Measurements from ENCODE around the gene VTI1B.
"Not testable (repeated sequence)": the region's sequence is repeated elsewhere in the genome, so short reads cannot be mapped to it uniquely, and the experiment has no call there.

Gene VTI1B

DNA sequence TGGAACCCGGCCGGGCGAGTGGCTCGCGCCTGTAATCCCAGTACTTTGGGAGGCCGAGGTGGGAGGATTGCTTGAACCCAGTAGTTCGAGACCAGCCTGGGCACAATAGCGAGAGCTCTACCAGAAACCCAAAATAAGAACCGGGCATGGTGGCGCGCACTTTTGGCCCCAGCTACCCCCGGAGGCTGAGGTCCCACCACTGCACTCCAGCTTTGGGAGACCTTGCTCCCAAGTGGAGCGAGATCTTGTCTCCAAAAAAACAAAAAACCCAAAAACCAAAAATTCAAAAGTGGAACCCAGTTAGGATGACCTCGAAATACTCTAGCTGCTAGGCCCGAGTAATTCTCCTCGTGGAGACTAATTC is 769 bp upstream of the VTI1B start:
- no peak for DNase-seq

DNA sequence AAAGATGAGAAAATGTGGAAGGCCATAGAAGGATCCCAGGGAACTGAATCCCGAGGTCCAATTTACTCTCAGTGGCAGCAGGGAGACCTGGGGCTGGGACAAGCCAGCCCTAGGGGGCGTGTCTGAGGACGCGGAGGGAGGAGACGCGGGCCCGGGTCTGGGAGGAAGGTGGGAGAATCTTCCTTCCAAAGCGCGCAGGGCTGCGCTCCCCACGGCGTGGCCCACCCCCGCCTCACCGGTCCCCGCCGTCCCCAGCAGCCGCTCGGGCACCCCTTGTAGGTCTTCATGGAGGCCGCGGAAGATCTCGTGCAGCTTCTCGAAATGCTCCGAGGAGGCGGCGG is 323 bp downstream of the VTI1B start:
- DNase-seq, result peak; percentile 54

DNA sequence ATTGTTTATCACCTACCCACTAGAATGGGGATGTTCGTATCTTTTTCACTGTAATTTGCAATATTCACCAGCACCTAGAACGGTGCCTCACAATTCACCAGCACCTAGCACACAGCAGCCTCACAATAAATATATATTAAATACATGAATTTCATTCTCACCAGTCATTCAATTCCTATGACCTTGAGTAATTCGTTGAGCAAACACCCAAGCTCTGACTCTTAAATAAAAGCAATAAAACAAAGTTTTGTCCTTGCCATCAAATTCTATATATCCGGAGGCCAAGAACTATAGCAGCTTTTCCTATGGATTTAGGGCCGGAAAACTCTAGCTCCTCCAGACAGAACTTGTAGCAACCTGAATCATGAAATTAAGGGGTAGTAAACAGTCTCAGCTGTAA is 981 bp downstream of the VTI1B start:
- DNase-seq, result no peak

DNA sequence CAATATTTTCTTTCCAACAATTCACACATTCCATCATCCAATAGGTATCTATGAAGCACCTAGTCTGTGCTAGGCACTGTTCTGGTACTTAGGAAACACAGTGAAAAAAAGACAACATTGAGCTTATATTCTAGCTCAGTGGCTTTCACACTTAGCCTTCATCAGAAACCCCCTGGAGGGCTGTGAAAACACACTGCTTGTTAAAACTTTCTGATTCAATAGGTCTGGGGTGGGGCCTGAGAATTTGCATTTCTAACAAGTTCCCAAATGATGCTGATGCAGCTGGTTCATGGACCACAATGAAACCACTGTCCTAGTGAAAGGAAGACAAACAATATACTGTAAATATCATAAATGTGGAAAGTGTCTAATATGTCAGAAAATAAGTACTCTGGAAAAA is 5.9 kb downstream of the VTI1B start:
- peak; percentile 40 for DNase-seq

DNA sequence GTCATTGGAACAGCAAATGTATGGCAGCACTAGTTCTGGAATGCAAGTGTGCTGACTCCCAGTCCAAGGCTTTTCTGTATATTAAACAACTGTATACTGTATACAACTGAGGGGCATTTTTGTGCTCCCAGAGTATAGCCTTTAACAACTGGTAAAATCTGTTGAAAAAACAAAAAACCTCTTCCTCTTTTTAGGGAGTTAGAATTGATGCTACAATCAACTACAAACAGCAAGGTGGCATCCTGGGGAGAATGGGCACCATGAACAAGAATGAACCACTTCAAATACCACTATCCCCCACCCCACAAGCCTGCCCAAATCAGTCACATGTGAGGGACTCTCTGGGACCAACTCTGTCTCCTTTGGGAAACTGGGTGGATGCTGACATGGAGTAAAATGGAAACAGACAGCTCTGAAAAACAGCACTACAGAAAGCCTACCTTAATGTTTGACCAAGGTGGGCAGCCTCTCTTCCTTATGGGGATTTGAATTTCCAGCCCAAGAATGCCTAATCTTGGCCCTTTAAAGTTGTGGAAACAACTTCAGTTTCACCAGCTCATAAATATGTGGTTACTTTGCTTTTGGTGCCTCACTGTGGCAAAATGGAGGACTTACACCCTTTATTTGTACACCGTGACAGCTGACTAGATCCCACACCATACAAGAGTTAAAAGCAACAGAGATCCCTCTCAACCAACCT is 7.5 kb downstream of the VTI1B start:
- peak; percentile 66 for DNase-seq

DNA sequence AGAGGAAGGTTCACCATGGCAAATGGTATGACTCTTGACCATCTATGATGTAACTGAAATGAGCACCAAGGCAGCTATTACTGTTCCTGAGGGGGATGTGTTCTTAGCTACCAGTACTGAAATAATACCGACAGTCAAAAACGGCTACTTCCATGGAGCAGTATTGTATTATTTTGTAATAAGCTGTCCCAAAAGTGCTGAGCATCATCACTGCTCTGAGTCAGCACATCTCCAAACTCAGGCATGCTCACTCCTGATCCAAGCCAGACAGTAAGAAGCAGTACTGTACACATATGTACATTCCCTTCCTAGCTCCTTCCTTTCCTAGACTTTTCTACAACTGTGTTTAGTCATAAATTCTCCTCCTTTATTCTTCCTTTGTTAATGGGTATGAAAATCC is 8.6 kb downstream of the VTI1B start:
- no peak for DNase-seq

DNA sequence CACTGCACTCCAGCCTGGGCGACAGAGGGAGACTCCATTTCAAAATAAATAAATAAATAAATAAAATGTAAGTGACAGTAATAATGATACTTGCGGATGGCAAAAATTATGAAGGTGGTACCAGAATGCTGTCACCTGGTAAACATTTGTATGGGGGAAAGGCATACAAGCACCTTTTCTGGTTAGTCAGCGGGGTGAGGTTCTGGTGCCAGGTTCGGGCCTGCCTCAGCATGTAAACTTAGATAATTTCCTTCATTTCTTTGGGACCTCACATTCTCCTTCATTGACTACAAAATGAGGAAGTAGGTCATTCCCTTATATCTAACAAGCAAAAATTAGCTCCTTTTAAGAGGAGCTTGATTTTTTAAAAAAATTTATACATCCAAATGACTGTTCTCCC is 10.8 kb downstream of the VTI1B start:
- DNase-seq, result no peak

DNA sequence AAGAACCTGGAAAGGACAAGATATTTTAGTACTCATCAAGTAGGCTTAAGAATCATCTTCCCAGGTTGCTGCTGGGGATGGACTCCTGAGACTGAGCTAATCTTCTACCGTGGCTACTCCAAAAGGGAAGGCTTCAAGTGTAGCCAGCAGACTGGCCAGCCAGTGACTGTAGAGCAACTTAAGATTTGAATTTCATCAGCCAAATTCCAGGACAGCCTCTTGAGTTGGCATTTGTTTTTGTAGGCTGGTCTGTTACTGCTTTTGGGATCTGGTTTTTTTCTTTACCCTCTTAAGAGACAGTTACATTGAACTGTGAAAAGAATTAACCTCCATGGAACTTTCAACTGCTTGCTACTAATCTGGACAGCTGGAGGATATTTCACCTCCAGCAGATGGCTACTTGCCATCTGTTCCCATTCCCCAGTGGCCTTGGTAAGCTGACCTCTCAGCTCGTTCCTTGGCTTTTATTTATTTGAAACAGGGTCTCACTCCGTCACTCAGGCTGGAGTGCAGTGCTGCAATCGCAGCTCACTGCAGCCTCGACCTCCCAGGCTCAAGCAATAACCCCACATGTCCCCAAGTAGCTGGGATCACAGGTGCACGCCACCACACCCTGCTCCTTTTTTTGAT is 20.7 kb downstream of the VTI1B start:
- DNase-seq, result no peak

DNA sequence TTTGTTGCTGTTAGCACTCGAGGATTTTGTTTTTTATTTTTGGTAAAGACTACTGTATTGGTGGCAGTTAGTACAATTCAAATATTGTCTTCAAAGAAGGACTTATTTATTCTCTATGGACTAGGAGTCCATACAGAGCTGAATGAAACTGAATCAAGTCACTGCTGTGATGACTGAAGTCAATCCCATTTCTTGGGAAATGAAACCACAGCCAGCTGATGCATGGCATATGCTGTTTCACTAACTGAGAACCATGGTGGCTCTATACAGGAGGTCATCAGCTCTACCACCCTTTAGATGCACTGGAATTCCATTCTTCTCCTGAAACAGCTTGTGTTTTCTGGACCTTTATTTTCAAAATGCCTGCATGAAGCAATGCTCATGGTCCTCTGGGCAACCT is 22.2 kb downstream of the VTI1B start:
- DNase-seq, result no peak

DNA sequence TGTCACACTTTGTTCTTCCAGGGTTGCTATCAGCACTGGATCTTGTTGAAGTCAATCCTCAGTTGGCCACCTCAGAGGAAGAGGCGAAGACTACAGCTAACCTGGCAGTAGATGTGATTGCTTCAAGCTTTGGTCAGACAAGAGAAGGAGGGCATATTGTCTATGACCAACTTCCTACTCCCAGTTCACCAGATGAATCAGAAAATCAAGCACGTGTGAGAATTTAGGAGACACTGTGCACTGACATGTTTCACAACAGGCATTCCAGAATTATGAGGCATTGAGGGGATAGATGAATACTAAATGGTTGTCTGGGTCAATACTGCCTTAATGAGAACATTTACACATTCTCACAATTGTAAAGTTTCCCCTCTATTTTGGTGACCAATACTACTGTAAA is 23.7 kb downstream of the VTI1B start:
- no peak for DNase-seq

DNA sequence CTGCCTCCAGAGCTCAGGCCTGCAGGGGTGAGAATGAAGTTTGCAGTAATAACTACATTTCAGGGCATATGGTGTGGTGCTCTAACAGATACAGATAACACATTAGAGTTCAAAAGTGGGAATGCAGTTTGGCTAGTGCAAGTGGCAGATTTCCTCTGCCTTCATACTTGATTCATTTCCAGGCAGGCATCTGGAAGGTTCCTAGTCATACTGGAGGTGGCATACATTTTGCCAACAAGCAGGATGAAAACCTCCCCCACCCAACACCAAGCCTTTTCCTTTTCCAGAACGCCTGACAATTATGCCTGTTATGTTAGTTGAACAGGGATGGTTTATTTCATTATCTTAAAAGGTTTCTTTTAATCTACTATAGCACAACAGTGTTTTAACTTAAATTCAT is 24.3 kb downstream of the VTI1B start:
- DNase-seq, result no peak

DNA sequence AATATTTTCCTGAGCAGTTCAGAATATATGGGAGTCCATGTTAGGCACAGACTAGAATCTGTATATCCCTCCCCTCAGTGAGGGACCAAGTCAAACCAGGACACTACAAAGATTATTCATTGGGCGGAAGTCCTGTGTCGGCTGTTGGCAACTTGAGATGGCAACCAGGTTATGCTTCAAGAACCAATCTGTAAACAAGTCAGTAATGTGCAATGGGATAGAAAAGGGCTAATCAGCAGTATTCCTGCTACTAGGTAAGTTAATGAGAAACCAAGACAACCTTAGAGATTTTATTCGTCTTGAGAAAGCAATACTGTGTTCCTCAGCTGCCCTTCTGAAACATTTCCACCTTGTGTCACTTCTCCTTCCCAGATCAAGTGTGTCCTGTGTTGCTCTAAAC is 28.3 kb downstream of the VTI1B start:
- no peak for DNase-seq

DNA sequence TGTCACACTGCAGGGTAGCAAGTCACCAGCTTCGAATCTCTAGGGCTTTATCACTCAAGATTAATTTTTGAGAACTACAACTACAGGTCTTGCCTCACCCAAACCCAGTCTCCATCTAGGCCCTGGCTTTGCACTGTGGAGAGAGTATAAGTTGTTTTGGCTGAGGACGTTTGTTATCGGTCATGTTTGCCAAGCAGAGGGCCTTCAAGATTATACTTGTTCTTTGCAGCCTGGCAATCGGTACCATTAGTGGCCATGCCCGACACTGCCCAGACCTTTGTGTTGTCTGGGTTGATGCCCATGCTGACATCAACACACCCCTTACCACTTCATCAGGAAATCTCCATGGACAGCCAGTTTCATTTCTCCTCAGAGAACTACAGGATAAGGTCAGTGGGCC is 29.0 kb downstream of the VTI1B start:
- DNase-seq, result no peak

DNA sequence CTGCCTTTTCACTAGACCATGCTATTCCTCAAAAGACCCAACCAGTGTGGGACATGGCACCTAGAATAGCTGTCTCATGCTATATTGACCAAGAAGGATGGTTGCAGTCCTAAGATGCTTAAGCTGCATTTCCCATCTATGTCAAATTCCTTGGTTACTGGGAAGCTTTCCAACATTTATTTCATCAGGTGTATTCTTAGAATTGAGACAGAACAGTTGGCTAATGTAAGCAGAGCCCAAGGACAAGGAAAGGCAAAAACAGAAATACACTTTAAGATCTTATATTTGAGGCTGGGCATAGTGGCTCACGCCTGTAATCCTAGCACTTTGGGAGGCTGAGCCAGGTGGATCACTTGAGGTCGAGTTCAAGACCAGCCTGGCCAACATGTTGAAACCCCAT is 30.0 kb downstream of the VTI1B start:
- no peak for DNase-seq

DNA sequence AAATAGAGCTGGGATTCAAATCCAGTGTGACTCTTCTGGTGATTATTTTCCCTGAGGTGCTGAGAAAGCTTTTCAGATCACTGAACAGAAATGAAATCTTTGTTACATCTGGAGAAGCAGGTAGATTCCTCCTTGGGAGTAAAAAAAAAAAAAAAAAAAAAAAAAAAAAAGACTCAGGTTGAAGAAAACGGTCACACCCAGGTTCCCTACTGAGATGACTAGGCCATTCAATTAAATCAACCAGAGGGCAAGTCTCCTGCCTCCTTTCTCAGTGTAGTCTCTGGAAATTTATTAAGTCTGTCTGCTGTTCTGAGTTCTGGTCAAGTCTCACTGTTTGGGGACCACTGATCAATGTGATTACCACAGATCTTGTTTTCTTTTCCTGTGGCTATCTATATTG is 30.7 kb downstream of the VTI1B start:
- DNase-seq, result no peak

DNA sequence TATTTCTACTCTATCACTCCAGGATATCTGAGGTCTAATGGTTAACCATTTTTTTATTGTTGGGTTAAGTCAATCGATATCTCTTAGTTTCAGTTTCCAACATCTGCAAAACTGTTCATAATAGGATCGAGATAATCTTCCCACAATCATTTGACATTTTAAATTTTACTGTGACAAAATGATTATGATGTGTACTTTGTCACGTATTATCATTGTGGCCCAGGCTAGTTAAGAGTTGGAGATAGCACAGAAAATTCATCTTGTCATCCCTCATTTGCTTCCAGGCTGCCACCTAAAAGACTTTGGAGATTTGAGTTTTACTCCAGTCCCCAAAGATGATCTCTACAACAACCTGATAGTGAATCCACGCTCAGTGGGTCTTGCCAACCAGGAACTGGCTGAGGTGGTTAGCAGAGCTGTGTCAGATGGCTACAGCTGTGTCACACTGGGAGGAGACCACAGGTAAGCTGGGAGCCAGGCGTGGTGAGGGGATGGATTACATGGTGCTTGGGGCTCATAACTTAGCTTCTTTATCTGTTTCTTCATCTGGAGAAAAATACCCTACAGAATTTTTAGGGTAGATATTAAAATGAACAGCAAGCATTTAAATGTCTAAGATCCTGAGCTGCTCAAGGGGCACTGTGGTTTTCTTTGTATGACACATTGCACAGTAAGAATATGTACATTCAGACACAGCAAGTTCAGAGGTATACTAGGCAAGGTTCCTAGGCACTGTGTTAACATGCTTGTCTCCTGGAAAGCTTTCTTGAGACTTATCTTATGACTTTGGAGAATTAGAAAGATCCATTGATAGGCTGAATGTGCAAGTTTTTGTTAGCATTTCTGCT is 32.3 kb downstream of the VTI1B start:
- DNase-seq, result no peak

DNA sequence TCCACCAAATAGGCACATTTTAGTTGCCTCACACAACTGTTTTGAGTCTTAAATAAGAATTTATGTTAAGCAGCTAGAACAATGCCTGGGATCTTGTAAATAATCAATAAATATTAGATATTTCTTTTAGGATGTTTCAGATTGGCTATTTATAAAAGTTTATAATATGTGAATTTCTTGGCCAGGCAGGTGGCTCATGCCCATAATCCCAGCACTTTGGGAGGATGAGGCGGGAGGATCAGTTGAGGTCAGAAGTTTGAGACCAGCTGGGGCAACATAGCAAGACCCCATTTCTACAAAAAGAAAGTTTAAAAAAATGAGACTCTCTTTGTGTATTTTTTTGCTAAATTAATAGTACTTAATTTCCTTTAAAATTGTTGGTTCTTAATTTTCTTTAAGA is 33.0 kb downstream of the VTI1B start:
- no peak for DNase-seq

DNA sequence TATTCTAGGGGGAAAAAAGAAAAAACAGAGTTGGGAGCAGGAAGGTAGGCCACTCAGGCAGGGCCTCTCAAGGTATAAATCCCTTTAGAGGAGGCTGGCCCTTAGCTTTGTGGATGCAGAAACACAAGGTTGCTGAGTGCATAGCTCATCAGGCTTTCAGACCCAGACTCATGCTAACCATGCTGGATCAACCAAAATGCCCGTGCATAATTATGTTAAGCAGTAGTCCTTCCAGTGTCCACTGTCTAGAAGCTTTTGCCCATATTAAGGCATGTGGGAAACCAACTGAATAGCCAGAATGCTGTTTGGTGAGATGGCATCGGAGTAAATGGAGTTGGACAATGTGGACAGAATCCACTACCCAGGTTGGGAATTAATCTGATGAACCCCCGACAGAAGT is 35.8 kb downstream of the VTI1B start:
- no peak for DNase-seq

DNA sequence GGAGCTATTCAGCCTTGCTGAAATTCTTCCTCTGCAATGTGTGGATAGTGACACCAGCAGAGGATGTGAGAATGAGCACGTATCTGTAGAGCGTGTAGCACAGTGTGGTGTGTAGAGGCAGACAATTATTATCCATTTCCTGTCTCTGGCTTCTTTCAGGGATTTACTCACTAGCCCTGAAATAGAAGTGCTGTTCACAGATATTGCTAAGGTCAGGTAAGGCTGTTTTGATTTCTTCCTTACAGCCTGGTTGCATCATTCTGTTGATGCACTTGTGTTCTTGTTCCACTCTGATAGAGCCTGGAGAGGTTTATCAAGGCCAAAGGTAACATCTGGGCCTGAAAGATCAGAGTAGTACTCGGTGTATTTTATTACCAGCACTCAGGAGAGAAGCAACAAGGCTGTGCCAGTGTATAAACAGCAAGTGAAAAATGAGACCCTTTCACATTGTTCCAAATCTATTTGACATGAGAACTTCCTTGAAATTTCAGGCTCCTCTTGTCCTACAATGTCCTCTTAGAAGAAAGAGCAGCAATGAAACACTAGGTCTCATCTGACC is 38.0 kb downstream of the VTI1B start:
- DNase-seq, result no peak

DNA sequence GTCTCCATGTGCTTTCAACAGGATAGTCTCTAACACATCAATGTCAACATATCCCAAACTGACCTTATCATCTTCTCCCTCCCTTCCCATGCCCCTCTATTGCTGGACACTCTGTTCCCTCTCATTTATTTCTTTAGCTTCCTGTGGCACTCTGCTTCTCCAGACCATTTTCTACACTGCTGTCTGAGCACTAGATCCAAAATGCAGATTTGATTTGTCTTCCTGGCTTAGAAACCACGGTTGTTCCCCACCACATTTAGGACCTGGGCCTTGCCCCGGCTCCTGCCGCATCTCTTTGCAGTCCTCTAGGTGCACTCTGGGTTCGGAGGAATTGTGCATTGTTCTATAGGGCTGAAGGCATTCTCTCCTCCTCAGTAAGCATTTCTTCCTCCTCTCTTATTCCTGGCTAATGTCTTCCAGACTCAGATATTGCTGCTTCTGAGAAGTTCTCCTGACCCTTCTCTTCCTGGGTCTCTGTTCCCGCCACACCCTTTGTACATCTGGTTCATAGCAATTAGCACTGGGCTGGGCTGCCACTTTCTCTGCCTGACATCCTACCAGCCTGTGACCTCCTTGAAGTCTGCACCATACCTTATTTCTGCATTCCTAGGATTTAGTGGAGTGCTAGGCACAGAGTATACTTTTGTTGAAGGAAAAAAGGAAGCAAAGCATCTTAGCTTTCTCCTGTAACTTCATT is 40.8 kb downstream of the VTI1B start:
- no peak for DNase-seq

DNA sequence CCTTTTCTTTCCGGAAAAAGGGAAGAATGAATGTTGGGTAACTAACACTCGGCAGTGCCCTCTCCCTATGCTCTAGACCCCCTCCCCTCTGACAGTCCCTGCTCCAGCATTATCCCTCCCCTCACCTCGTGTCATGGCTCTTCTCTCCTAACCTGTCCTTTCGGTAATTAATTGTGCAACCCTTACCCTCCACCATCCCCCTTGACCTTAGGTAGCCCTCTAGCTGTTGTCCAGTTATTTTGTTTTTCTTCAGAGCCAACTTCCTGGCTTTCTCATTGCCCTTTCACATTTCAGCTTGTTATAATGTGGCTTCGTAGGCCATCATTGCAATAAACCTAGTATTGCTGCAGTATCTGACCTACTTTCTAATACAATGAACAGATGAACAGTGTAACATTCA is 43.5 kb downstream of the VTI1B start:
- DNase-seq, result no peak

DNA sequence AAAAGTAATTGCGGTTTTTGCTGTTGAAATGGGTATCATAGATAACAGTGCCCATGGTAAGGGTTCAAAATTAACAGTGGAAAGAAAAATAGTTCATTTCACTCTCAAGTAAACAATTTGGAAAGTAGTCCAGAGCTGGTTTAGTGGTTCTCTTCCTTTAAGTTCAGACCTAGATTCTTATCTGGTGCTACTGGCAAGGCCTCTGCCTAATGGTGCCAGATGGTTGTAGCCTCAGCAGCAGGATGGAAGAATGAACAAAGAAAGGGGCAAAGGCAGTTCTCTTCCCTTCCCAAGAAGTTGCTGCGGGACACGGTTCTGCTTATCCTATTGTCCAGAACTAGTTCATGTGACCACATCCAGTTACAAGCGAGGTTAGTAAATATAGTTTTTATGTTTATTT is 44.2 kb downstream of the VTI1B start:
- DNase-seq, result no peak

DNA sequence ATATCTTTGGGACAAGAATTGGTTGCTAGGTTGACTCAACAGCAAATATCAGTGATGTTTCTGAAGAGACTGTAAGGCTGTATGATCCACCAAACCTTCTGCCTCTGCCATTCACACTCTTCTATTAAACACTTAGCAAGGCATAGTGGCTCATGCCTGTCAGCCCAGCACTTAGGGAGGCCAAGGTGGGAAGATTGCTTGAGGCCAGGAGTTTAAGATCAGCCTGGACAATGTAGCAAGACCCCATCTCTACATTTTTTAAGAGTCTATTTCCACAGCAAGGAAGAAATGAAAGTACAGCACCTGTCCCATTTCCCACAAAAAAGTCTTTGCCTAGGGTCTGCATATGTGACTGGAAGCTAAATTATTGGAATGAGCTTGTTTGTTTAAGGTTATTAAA is 46.9 kb downstream of the VTI1B start:
- no peak for DNase-seq

DNA sequence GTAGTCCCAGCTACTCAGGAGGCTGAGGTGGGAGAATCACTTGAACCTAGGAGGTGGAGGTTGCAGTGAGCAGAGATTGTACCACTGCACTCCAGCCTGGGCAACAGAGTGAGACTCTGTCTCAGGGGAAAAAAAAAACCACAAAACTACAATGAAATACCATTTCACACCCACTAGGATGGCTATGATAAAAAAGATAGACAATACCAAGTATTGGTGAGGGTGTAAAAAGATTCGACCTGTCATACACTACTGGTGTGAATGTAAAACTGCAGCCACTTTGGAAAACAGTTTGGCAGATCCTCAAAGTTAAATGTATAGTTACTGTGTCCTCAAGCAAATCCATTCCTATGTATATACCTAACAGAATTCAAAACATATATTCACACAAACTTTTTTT is 48.3 kb downstream of the VTI1B start:
- not testable (repeated sequence) for DNase-seq
